B cell (primary cell): ENCODE measurements around the gene TCF12.

Source experiments
- EZH2 ChIP-seq: IDR thresholded peaks from 2 replicates; pipeline ENCODE4 v1.6.1; 2012; ENCODE audit warnings: borderline replicate concordance, low read depth, mild to moderate bottlenecking, moderate library complexity, low read length; ENCODE audit not compliant: insufficient read depth, poor library complexity, severe bottlenecking
- TF ChIP-seq, protein P1 (sequence below): fragments of 200-600 bp; IDR thresholded peaks from one replicate; pipeline ENCODE4 v1.8.0; 2022; ENCODE audit warnings: antibody characterized with exemption, mild to moderate bottlenecking

DNA sequence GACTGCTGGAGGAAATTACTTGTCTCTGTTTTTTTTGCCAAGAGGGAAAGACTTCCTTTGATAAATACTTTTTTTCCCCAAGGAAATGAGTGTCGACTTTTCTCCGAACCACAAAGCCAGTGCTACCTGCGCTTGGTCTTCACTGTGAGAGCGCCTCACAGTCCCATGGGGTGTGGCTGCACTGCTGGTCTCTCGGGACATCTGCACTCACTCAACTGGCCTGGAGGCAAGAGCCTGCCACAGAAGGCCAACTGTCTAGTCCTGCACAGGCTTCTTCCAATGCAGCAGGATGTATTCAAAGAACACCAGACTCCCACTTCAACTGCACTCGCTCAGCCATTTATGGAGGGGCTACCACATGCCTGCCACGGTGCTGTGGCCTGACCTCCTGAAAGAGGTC, 417.3 kb downstream of the TCF12 start:
- TF ChIP-seq, protein P1, sequence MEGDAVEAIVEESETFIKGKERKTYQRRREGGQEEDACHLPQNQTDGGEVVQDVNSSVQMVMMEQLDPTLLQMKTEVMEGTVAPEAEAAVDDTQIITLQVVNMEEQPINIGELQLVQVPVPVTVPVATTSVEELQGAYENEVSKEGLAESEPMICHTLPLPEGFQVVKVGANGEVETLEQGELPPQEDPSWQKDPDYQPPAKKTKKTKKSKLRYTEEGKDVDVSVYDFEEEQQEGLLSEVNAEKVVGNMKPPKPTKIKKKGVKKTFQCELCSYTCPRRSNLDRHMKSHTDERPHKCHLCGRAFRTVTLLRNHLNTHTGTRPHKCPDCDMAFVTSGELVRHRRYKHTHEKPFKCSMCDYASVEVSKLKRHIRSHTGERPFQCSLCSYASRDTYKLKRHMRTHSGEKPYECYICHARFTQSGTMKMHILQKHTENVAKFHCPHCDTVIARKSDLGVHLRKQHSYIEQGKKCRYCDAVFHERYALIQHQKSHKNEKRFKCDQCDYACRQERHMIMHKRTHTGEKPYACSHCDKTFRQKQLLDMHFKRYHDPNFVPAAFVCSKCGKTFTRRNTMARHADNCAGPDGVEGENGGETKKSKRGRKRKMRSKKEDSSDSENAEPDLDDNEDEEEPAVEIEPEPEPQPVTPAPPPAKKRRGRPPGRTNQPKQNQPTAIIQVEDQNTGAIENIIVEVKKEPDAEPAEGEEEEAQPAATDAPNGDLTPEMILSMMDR, result no peak
- no peak for TF ChIP-seq EZH2
